GM18951 (cell line): Measurements from ENCODE around the gene ATP2A2.
"Not testable (repeated sequence)": the region's sequence is repeated elsewhere in the genome, so short reads cannot be mapped to it uniquely, and the experiment has no call there.

Experiments
- POLR2A ChIP-seq: IDR thresholded peaks from 4 replicates; pipeline ENCODE4 v1.6.1; 2011; ENCODE audit warnings: mild to moderate bottlenecking; ENCODE audit not compliant: insufficient read length, insufficient read depth; ENCODE audit errors: extremely low read depth
- in situ Hi-C: fragments of 300-500 bp; cut with MboI; formaldehyde crosslinking; loops from one replicate; pipeline ENCODE4 v1.12.0; 2022; ENCODE audit warnings: low sequenced_read_pairs, mixed read lengths, inconsistent platforms; ENCODE audit not compliant: unreplicated experiment

ATP2A2 gene

DNA sequence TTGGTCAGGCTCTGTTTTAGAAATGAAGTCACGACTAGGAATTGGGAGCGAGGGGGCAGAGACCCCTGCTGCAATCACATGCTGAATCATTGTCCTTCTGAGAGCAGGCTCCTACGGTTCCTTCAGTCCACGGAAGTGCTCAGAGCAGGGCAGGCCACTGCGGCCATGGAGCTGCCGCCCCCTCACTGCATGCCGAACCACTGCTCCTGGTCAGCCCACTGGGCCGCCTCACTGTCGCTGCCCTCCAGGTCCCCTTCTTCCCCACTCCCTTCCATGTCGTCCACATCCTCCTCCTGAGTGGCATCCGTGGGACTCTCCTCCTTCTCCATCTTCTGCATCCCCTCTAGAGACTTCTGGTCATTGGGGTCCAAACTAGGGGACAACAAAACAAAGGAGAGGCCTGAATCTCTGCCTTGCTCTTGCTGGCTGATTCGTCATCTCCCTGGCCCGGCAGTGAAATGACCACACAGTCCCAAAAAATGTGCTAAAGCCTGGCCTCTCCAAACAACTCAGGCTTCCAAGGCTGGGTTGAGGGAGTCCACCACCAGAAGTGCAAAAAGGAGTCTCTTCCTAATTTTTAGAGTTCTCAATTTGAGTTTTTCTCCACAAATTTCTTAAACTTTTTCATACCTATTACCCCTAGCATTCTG lies 93.0 kb downstream of the ATP2A2 start:
- in situ Hi-C loops = no loop called here
- no peak for TF ChIP-seq POLR2A

DNA sequence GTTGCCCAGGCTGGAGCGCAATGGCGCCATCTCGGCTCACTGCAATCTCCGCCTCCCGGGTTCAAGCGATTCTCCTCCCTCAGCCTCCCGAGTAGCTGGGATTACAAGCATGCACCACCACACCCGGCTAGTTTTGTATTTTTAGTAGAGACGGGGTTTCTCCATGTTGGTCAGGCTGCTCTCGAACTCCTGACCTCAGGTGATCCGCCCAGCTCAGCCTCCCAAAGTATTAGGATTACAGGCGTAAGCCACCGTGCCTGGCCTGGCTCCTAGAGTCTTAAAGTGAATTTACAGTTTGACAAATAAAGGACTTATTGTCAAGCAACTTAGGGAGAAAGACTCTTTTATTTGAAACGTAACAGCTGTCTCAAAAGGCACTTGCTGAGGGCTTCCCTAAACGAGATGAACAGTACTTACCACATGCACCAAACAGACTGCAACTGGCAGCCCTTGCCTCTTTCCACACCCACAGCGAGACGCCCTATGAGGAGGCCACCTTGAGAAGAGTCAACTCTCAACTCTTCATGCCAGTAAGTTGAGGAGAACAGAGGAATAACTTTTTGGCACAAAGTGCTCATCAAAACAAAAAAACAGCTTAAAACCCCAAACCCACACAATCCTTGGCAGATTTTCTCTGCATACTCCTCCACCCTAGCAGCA lies 97.2 kb downstream of the ATP2A2 start:
- in situ Hi-C loops = not testable (repeated sequence)

DNA sequence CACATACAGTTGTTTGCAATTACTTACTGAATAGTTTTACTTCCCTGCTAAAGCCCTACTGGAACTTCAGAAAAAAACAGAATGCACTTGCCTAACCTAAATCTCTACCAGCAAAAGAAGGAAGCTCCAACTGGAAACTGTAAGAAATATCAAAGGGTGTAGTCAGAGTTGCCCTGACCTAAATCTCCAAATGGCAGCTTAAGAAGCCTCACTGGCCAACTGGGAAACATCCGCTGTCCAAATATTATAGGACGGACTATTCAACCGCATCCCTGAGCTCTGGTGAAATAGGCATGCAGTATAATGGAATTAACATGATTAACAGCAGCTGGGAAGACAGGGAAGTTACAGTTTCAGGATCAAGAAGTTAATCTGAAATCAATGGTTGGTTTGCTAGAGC lies 98.2 kb downstream of the ATP2A2 start:
- no peak for TF ChIP-seq POLR2A
- in situ Hi-C loops = no loop called here

DNA sequence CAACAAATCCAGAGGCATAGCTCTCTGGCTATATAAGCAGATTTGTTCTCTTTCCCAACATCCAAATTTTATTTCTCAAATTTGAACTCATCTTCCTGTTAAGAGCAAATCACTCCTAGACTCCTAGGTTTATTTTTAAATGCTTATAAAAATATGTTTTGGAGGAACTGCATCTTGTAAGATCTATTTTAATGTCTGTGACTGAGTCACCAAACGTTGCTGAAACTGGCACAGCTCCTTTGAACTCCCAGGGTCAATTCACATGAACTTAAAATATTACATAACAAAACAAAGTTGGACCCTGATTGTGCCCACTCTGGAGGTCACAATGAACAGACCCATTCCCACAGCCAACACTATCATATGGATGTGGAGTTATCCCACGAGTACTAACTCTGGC lies 98.6 kb downstream of the ATP2A2 start:
- no peak for TF ChIP-seq POLR2A
- in situ Hi-C loops = no loop called here

DNA sequence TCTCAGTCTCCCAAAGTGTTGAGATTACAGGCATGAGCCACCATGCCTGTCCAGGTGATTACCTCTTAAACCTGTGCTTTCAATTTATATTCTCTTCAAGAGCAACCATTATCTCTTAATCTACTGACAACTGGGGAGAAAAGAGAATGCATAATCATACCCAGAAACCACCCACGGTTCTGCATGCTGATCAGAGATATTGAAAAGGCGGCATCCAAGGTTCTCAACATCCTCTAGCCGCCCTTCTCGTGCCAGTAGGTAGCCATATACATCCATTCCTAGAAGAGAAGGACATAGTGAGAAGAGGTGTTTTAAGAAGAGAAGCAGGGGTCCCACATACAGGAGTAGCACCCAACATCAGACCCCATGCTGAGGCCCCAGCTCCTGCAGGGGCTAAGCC lies 101.6 kb downstream of the ATP2A2 start:
- no peak for TF ChIP-seq POLR2A
- in situ Hi-C loops = no loop called here
